H9 (cell line): ENCODE results near the gene BRD3OS. TPM values are rescaled to one million over a fixed set of nuclear protein-coding genes. Genes with fewer than 3 reads are reported as not detected.

Experiments used
- DNase-seq: peaks from one replicate; pipeline ENCODE4 v3.0.0-alpha.2; 2017
- H2AFZ ChIP-seq: one replicate; pipeline ENCODE4 v1.6.1; 2013; ENCODE audit warnings: mild to moderate bottlenecking, low read length, control low read depth, moderate library complexity
- H2AK5ac ChIP-seq: 2 replicates; pipeline ENCODE4 v1.6.1; 2013; ENCODE audit warnings: low read length, control low read depth, mixed read lengths; ENCODE audit not compliant: insufficient read length
- H2BK120ac ChIP-seq: one replicate; pipeline ENCODE4 v1.6.1; 2013; ENCODE audit warnings: low read depth, mild to moderate bottlenecking, low read length, control low read depth, inconsistent platforms; ENCODE audit not compliant: poor library complexity, severe bottlenecking
- H2BK12ac ChIP-seq: 2 replicates; pipeline ENCODE4 v1.6.1; 2013; ENCODE audit warnings: low read length, control low read depth, mixed read lengths, low read depth; ENCODE audit not compliant: insufficient read length
- H2BK15ac ChIP-seq: 2 replicates; pipeline ENCODE4 v1.6.1; 2013; ENCODE audit warnings: low read depth, low read length, control low read depth
- H2BK20ac ChIP-seq: one replicate; pipeline ENCODE4 v1.6.1; 2013; ENCODE audit warnings: low read depth, mild to moderate bottlenecking, low read length, control low read depth, inconsistent platforms; ENCODE audit not compliant: poor library complexity, severe bottlenecking
- H2BK5ac ChIP-seq: 2 replicates; pipeline ENCODE4 v1.6.1; 2013; ENCODE audit warnings: low read length, control low read depth, mixed read lengths; ENCODE audit not compliant: insufficient read length
- H3K14ac ChIP-seq: 2 replicates; pipeline ENCODE4 v1.6.1; 2013; ENCODE audit warnings: low read length, control low read depth; ENCODE audit not compliant: insufficient read depth
- H3K18ac ChIP-seq: 2 replicates; pipeline ENCODE4 v1.6.1; 2013; ENCODE audit warnings: low read depth, mild to moderate bottlenecking, mixed read lengths, low read length, control low read depth; ENCODE audit not compliant: insufficient read length
- H3K23ac ChIP-seq: 2 replicates; pipeline ENCODE4 v1.6.1; 2013; ENCODE audit warnings: low read length, control low read depth, mixed read lengths, low read depth; ENCODE audit not compliant: insufficient read length
- H3K23me2 ChIP-seq: 2 replicates; pipeline ENCODE4 v1.6.1; 2013; ENCODE audit warnings: low read depth, mild to moderate bottlenecking, mixed read lengths, low read length, control low read depth; ENCODE audit not compliant: insufficient read length, poor library complexity, severe bottlenecking
- H3K27ac ChIP-seq: 2 replicates; pipeline ENCODE4 v1.5.1; 2013; ENCODE audit warnings: low read length, control low read depth, mixed read lengths, low read depth; ENCODE audit not compliant: insufficient read length
- H3K27me3 ChIP-seq: 2 replicates; pipeline ENCODE4 v1.6.1; 2013; ENCODE audit warnings: low read length, control low read depth, inconsistent platforms; ENCODE audit not compliant: insufficient read depth
- H3K4ac ChIP-seq: 2 replicates; pipeline ENCODE4 v1.6.1; 2013; ENCODE audit warnings: low read depth, mild to moderate bottlenecking, control low read depth, inconsistent platforms, low read length, moderate library complexity
- H3K4me1 ChIP-seq: 2 replicates; pipeline ENCODE4 v1.6.1; 2013; ENCODE audit warnings: low read length, control low read depth, inconsistent platforms; ENCODE audit not compliant: insufficient read depth
- H3K4me2 ChIP-seq: 2 replicates; pipeline ENCODE4 v1.6.1; 2013; ENCODE audit warnings: low read length, control low read depth, mixed read lengths; ENCODE audit not compliant: insufficient read length, insufficient read depth
- H3K56ac ChIP-seq: 2 replicates; pipeline ENCODE4 v1.6.1; 2013; ENCODE audit warnings: low read depth, mild to moderate bottlenecking, mixed read lengths, low read length, control low read depth; ENCODE audit not compliant: insufficient read length
- H3K79me1 ChIP-seq: 2 replicates; pipeline ENCODE4 v1.6.1; 2013; ENCODE audit warnings: low read depth, mild to moderate bottlenecking, moderate library complexity, low read length, control low read depth, inconsistent platforms; ENCODE audit not compliant: insufficient read depth, poor library complexity, severe bottlenecking
- H3K79me2 ChIP-seq: 2 replicates; pipeline ENCODE4 v1.6.1; 2013; ENCODE audit warnings: low read length, control low read depth, inconsistent platforms; ENCODE audit not compliant: insufficient read depth
- H3K9ac ChIP-seq: 2 replicates; pipeline ENCODE4 v1.6.1; 2013; ENCODE audit warnings: low read length, control low read depth, mixed read lengths; ENCODE audit not compliant: insufficient read length; ENCODE audit errors: extremely low read depth
- H3K9me3 ChIP-seq: one replicate; pipeline ENCODE4 v1.6.1; 2013; ENCODE audit warnings: low read depth, low read length, inconsistent platforms; ENCODE audit not compliant: control insufficient read depth
- H3T11ph ChIP-seq: one replicate; pipeline ENCODE4 v1.6.1; 2013; ENCODE audit warnings: mild to moderate bottlenecking, low read length, control low read depth, inconsistent platforms
- H4K20me1 ChIP-seq: one replicate; pipeline ENCODE4 v1.6.1; 2013; ENCODE audit not compliant: control insufficient read depth, insufficient read length, insufficient read depth
- H4K5ac ChIP-seq: 2 replicates; pipeline ENCODE4 v1.6.1; 2013; ENCODE audit warnings: low read depth, mild to moderate bottlenecking, mixed read lengths, low read length, control low read depth; ENCODE audit not compliant: insufficient read length
- H4K8ac ChIP-seq: replicated peaks from 2 replicates; pipeline ENCODE4 v1.6.1; 2013; ENCODE audit warnings: low read length, control low read depth, mixed read lengths, low read depth; ENCODE audit not compliant: insufficient read length
- H4K91ac ChIP-seq: 2 replicates; pipeline ENCODE4 v1.6.1; 2013; ENCODE audit warnings: low read depth, mild to moderate bottlenecking, moderate library complexity, mixed read lengths, low read length, control low read depth; ENCODE audit not compliant: insufficient read length
- H3K27ac Mint-ChIP-seq, 3 experiments: 2 replicates in 2 of 3; 3 replicates in 1 of 3; pipeline ENCODE4 v1.8.0; 2020 to 2021; ENCODE audit warnings: mixed read lengths in 3 of 3, mild to moderate bottlenecking in 1 of 3, moderate library complexity in 1 of 3
- H3K27me3 Mint-ChIP-seq: 2 replicates; pipeline ENCODE4 v1.8.0; 2021; ENCODE audit warnings: low read depth, mild to moderate bottlenecking, moderate library complexity, mixed read lengths
- H3K36me3 Mint-ChIP-seq, 3 experiments: 2 replicates in 2 of 3; 3 replicates in 1 of 3; pipeline ENCODE4 v1.8.0; 2020 to 2021; ENCODE audit warnings: low read depth in 3 of 3, mixed read lengths in 3 of 3; ENCODE audit not compliant: insufficient read depth in 1 of 3
- H3K4me1 Mint-ChIP-seq, 2 experiments: 2 replicates each; pipeline ENCODE4 v1.8.0; 2020; ENCODE audit warnings: mixed read lengths in 2 of 2
- H3K4me3 Mint-ChIP-seq, 2 experiments: 2 replicates in 1 of 2; 3 replicates in 1 of 2; pipeline ENCODE4 v1.8.0; 2020 to 2021; ENCODE audit warnings: mild to moderate bottlenecking in 2 of 2, mixed read lengths in 2 of 2, moderate library complexity in 1 of 2
- H3K9me3 Mint-ChIP-seq, 2 experiments: 2 replicates in 1 of 2; 3 replicates in 1 of 2; pipeline ENCODE4 v1.8.0; 2020; ENCODE audit warnings: mild to moderate bottlenecking in 2 of 2, mixed read lengths in 2 of 2, moderate library complexity in 1 of 2
- CTCF ChIP-seq: fragments of 200-600 bp; sonication (generic); conservative IDR thresholded peaks from 3 replicates; pipeline ENCODE4 v1.8.0; 2021; ENCODE audit warnings: antibody characterized with exemption, mild to moderate bottlenecking
- WGBS: extraction: QIAGEN DNeasy Blood & Tissue Kit; methylation state at CpG from one replicate; pipeline ENCODE4 v1.1.7; 2013; ENCODE audit warnings: missing lambda C conversion rate, low lambda C conversion rate, mixed read lengths; ENCODE audit not compliant: insufficient read length; ENCODE audit errors: extremely low coverage; 5-methylcytosine and 5-hydroxymethylcytosine counted together
- total RNA-seq: library from RNA; stranded (reverse); gene quantifications from 2 replicates; pipeline ENCODE4 v1.2.1, GENCODE V29; 2021

The BRD3OS gene
- total RNA-seq, 1 experiment from 2014 or later = 16.4 TPM

GRCh38 chr9:134044944-134045343 is 19.7 kb downstream of the BRD3OS start:
- no peak for DNase-seq
- H3K4me1 ChIP-seq = no peaks in the 10 kb centered on the region
- H2BK20ac ChIP-seq = no peak overlapping the region
- no peak overlapping the region for H3K27ac ChIP-seq
- no peak overlapping the region for H2BK15ac ChIP-seq
- Mint-ChIP-seq H3K27me3 (no peaks in the 10 kb centered on the region), H3K27ac (no peak overlapping the region), H3K4me3 (no peak overlapping the region), H3K9me3 (no peaks in the 10 kb centered on the region), H3K4me1 (no peaks in the 10 kb centered on the region), H3K36me3 (peaks cover 29 to 89% (median 75%) of the 10 kb centered on the region in 3 experiments)
- no peak overlapping the region for H3K4me2 ChIP-seq
- no peaks in the 10 kb centered on the region for H3K27me3 ChIP-seq
- no peak overlapping the region for H4K5ac ChIP-seq
- no peak overlapping the region for H4K8ac ChIP-seq
- no peak for TF ChIP-seq CTCF
- H2BK5ac ChIP-seq = no peak overlapping the region
- H3K56ac ChIP-seq = no peak overlapping the region
- H3K18ac ChIP-seq = no peak overlapping the region
- H3K79me1 ChIP-seq = no peaks in the 10 kb centered on the region
- no CpG with 5 or more reads among the region's 12 CpGs for WGBS
- H3K4ac ChIP-seq = no peak overlapping the region
- no peak overlapping the region for H4K91ac ChIP-seq
- H2AK5ac ChIP-seq = no peak overlapping the region
- H3K23me2 ChIP-seq = no peaks in the 10 kb centered on the region
- H4K20me1 ChIP-seq = no peaks in the 10 kb centered on the region
- H2BK120ac ChIP-seq = no peak overlapping the region
- H3K9ac ChIP-seq = no peak overlapping the region
- H3K14ac ChIP-seq = no peak overlapping the region
- no peak overlapping the region for H2AFZ ChIP-seq
- no peak overlapping the region for H2BK12ac ChIP-seq
- H3K79me2 ChIP-seq = no peaks in the 10 kb centered on the region
- no peak overlapping the region for H3T11ph ChIP-seq
- no peak overlapping the region for H3K23ac ChIP-seq
- H3K9me3 ChIP-seq = no peaks in the 10 kb centered on the region
